ENCODE data around the gene FOXS1. TPM values are rescaled to one million over a fixed set of nuclear protein-coding genes. Genes with fewer than 3 reads are reported as not detected.

FOXS1 gene
- total and polyA plus RNA-seq, 7 donors: 0.59 to 3.8 (median 0.87) TPM

GRCh38 chr20:31819083-31819784, 26.2 kb downstream of the FOXS1 start, which contains the start of gene MYLK2:
Gene MYLK2, plus strand, starts transcription at chr20:31819356. Its CDS starts 225 bp downstream, at chr20:31819581.
- DNase-seq (peak; percentile 81 to 92), ATAC-seq (peak; percentile 63 to 70 (median 66))
- peak within 1 kb of the TSS; percentile 78 for H3K4me3 ChIP-seq
- no peaks in the 10 kb centered on the region for H3K9me3 ChIP-seq
- TF ChIP-seq CTCF (IDR thresholded peaks at IDR 0.05): no peak
- peaks cover 0 to 12% of the 10 kb centered on the region in 2 donors for H3K36me3 ChIP-seq (ENCODE audit: insufficient read depth in 1 of 2, low read depth in 1 of 2)
- H3K27ac ChIP-seq: peak within 1 kb of the TSS; percentile 80
- intact Hi-C loops (cut with DNase I): loop anchor here in 1 of 2 donors (5.0 kb wide), 1 partner anchor 72 kb away; no protein-coding TSS in a partner anchor
- H3K4me1 ChIP-seq: peaks cover 43% of the 10 kb centered on the region
- no peaks in the 10 kb centered on the region for H3K27me3 ChIP-seq (ENCODE audit: insufficient read depth in 3 of 3, low read length in 2 of 3)
- 17 to 28% (median 25%) methylated on average over 13 to 16 of the region's 16 CpGs for WGBS, 3 donors

GRCh38 chr20:31818376-31818908, 27.0 kb downstream of the FOXS1 start:
- no peaks in the 10 kb centered on the region for H3K9me3 ChIP-seq
- H3K27me3 ChIP-seq (ENCODE audit: insufficient read depth in 3 of 3, low read length in 2 of 3): no peaks in the 10 kb centered on the region
- 40 to 72% (median 56%) methylated on average over 8 of the region's 8 CpGs for WGBS, 3 donors
- no peak for TF ChIP-seq CTCF (IDR thresholded peaks at IDR 0.05)
- ATAC-seq (no peak), DNase-seq (no peak)
- peak overlapping the region; percentile 78 for H3K4me3 ChIP-seq
- H3K36me3 ChIP-seq (ENCODE audit: insufficient read depth in 1 of 2, low read depth in 1 of 2): peaks cover 0 to 5% of the 10 kb centered on the region in 2 donors
- H3K27ac ChIP-seq: peak overlapping the region; percentile 80
- peaks cover 41% of the 10 kb centered on the region for H3K4me1 ChIP-seq
- intact Hi-C loops (cut with DNase I): loop anchor here in 1 of 2 donors (5.0 kb wide), 1 partner anchor 71 kb away; no protein-coding TSS in a partner anchor

DNA sequence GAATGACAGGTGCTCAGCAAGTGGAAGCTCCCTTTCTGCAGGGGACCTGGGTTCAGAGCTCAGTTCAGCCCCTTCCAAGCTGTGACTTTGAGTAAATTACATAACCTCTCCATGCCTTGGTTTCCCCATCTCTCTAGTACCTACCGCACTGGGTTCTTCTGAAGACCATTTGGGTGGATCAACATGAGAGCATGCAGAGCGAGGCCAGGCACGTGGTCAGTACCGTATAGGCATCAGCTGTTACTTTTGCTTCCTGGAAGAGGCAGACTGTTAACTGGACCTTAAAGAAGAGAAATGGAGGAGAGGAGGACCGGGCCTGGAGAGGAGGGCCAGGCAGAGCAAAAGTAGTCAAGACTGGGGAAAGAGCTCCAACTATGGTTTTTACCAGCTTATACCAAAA, 27.9 kb downstream of the FOXS1 start:
- no peaks in the 10 kb centered on the region for H3K9me3 ChIP-seq
- 71 to 80% (median 74%) methylated on average over 5 of the region's 5 CpGs for WGBS, 3 donors
- H3K36me3 ChIP-seq (ENCODE audit: insufficient read depth in 1 of 2, low read depth in 1 of 2): no peaks in the 10 kb centered on the region
- TF ChIP-seq CTCF (IDR thresholded peaks at IDR 0.05): no peak
- no peak for ATAC-seq
- no peak overlapping the region for H3K4me3 ChIP-seq
- no peaks in the 10 kb centered on the region for H3K27me3 ChIP-seq (ENCODE audit: insufficient read depth in 3 of 3, low read length in 2 of 3)
- intact Hi-C loops (cut with DNase I): loop anchor here in 1 of 2 donors (5.0 kb wide), 1 partner anchor 70 kb away; no protein-coding TSS in a partner anchor
- H3K27ac ChIP-seq: peak overlapping the region; percentile 80
- peaks cover 45% of the 10 kb centered on the region for H3K4me1 ChIP-seq
- DNase-seq: no peak

DNA sequence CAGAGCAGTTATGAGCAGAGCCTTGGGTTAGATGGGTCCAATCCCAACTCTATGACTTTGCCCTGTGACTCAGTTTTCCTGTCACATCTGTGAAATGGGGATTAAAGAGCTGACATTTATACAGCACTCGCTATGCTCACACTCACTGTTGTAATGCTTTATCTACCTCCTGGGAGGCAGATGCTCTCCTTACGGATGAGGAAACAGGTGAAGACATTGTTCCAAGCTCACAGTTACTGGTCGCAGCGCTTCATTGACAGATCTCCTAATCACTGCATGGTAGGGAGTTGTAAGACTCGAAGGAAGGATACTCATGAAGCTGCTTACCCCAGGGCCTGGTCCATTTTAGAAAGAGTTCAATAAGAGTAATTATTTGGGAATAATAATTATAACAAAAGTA, 29.2 kb downstream of the FOXS1 start:
- no peak for TF ChIP-seq CTCF (IDR thresholded peaks at IDR 0.05)
- DNase-seq (no peak), ATAC-seq (no peak)
- intact Hi-C loops (cut with DNase I): loop anchor here in 1 of 2 donors (5.0 kb wide), 1 partner anchor 69 kb away; no protein-coding TSS in a partner anchor
- peak overlapping the region; percentile 90 for H3K27ac ChIP-seq
- no peaks in the 10 kb centered on the region for H3K36me3 ChIP-seq (ENCODE audit: insufficient read depth in 1 of 2, low read depth in 1 of 2)
- no peaks in the 10 kb centered on the region for H3K9me3 ChIP-seq
- no peaks in the 10 kb centered on the region for H3K27me3 ChIP-seq (ENCODE audit: insufficient read depth in 3 of 3, low read length in 2 of 3)
- H3K4me3 ChIP-seq: no peak overlapping the region
- H3K4me1 ChIP-seq: peaks cover 57% of the 10 kb centered on the region
- WGBS, 3 donors: 66 to 83% (median 69%) methylated on average over 5 of the region's 5 CpGs
